Motor neuron (in vitro differentiated cells): ENCODE measurements around the gene BCL11B. TPM values are rescaled to one million over a fixed set of nuclear protein-coding genes. Genes with fewer than 3 reads are reported as not detected.
A peak's percentile ranks its signal among the peaks of the same experiment; 100 is the strongest.

Source experiments
- ATAC-seq, 8 experiments: fragments of 200-7000 bp; cut with Tn5 transposase; replicated peaks in 6 of 8; 2 replicates each; pipeline ENCODE4 v1.8.0; 2021; ENCODE audit warnings: mild to moderate bottlenecking in 8 of 8, moderate library complexity in 8 of 8
- H3K27ac ChIP-seq, 2 donors: fragments of 250-450 bp; sonication (Bioruptor Pico); 2 replicates each; pipeline ENCODE4 v1.9.0; 2021; ENCODE audit warnings: antibody characterized with exemption in 2 of 2, mild to moderate bottlenecking in 2 of 2, moderate library complexity in 1 of 2
- H3K4me1 ChIP-seq, 2 donors: fragments of 250-450 bp; sonication (Bioruptor Pico); replicated peaks in 1 of 2; 2 replicates each; pipeline ENCODE4 v1.6.1; 2021; ENCODE audit warnings: antibody characterized with exemption in 2 of 2, mild to moderate bottlenecking in 2 of 2, moderate library complexity in 1 of 2
- H3K4me3 ChIP-seq, 5 donors: fragments of 250-450 bp; sonication (Bioruptor Pico); 2 replicates each; pipeline ENCODE4 v1.9.0; 2021; ENCODE audit warnings: antibody characterized with exemption in 5 of 5, mild to moderate bottlenecking in 5 of 5, moderate library complexity in 4 of 5
- WGBS, 10 experiments: fragments of 450-650 bp; shearing (Covaris generic); methylation state at CpG; one replicate each; pipeline ENCODE4 v1.0.0; 2022; 5-methylcytosine and 5-hydroxymethylcytosine counted together
- in situ Hi-C, 9 experiments: fragments of 400-800 bp; cut with MboI; loops; one replicate each; pipeline ENCODE4 v1.15.0; 2021; ENCODE audit warnings: low sequenced_read_pairs in 9 of 9, low pct_unique_long_range_greater_than_20kb in 2 of 9; ENCODE audit not compliant: unreplicated experiment in 9 of 9
- total RNA-seq, 8 experiments: library from RNA; unstranded; fragments of 300-600 nt; gene quantifications; 2 replicates each; pipeline versions ENCODE4 v1.2.3 to v1.2.4, GENCODE V29; 2022

BCL11B gene
- total RNA-seq, 8 experiments from 2014 or later = 0.04 to 3.0 (median 0.16) TPM

DNA sequence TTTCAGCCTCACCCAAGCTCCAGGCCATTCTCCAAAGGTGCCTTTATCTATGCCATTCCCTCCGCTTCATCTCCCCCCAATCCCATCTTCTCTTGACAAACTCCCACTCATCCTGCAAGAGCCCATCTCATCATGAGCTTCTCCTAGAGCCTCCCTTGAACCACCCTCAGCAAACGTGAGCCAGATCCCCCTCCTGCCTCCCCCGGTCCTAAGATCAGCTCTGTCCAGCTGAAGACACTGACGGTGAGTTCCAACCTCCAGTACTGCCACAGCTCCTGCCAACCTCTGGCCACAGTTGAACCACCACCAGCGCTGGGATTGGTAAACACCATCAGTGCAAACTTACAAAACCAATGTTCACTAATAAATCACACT, 124.6 kb downstream of the BCL11B start:
- Histone ChIP-seq H3K4me3 (no peak overlapping the region), H3K4me1 (peaks cover 4 to 7% of the 10 kb centered on the region in 2 donors), H3K27ac (no peak overlapping the region)
- 0 to 100% (median 83%) methylated on average over 1 to 4 of the region's 5 CpGs; no CpG with 5 or more reads in 3 of the 10 experiments for WGBS, 10 experiments
- no peak for ATAC-seq
- in situ Hi-C loops = no loop called here

- Histone ChIP-seq H3K27ac (no peak overlapping the region), H3K4me1 (peaks cover 4 to 7% of the 10 kb centered on the region in 2 donors), H3K4me3 (no peak overlapping the region)
- WGBS, 10 experiments = 44 to 92% (median 73%) methylated on average over 4 to 24 of the region's 27 CpGs; no CpG with 5 or more reads in 1 of the 10 experiments
- no peak for ATAC-seq
- in situ Hi-C loops = no loop called here
These were observed 125.2 kb downstream of the BCL11B start for GRCh38 chr14:99146616-99147365.

DNA sequence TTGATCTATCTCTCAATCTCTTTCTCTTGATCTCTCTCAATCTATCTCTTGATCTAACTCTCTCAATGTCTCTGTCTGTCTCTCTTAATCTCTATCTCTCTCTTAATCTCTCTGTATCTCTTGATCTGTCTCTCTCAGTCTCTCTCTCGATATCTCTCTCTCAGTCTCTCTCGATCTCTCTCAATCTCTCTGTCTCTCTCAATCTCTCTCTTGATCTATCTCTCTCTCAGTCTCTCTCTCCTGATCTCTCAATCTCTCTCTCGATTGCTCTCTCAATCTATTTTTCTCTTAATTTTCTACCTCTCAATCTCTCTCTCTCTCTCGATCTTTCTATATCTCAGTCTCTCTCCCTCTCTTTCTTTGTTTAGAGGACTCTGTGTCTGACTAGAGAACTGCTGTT, 126.7 kb downstream of the BCL11B start:
- WGBS, 10 experiments = 55 to 100% (median 87%) methylated on average over 3 to 4 of the region's 4 CpGs
- in situ Hi-C loops = no loop called here
- no peak for ATAC-seq
- H3K27ac ChIP-seq = no peak overlapping the region
- peaks cover 4 to 7% of the 10 kb centered on the region in 2 donors for H3K4me1 ChIP-seq
- H3K4me3 ChIP-seq = no peak overlapping the region

DNA sequence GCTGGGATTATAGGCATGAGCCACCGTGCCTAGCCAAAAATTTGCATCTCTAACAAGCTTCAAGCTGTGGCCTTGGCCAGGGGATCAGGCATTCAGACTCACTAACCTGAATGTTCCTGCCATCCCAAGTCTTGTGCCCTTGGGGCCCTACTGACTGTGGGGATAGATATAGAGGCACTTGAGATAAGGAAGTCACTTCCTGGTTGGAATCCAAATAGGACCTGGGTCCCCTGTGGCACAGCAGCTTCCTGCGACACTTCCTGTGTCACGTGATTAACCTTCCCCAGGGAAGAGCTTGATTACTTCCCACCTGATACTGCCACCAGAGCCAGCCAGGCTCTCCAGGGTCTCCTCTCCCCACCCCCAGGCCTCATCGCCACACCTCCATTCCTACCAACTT, 128.2 kb downstream of the BCL11B start:
- in situ Hi-C loops = no loop called here
- Histone ChIP-seq H3K4me1 (peaks cover 4 to 7% of the 10 kb centered on the region in 2 donors), H3K27ac (no peak overlapping the region), H3K4me3 (no peak overlapping the region)
- WGBS, 10 experiments = 82 to 100% (median 92%) methylated on average over 1 to 4 of the region's 4 CpGs; no CpG with 5 or more reads in 5 of the 10 experiments
- no peak for ATAC-seq

GRCh38 chr14:99143126-99143525, 128.9 kb downstream of the BCL11B start:
- no peak overlapping the region for H3K4me3 ChIP-seq
- no peak for ATAC-seq
- 0 to 79% (median 60%) methylated on average over 1 to 2 of the region's 2 CpGs; no CpG with 5 or more reads in 3 of the 10 experiments for WGBS, 10 experiments
- in situ Hi-C loops = no loop called here
- H3K4me1 ChIP-seq = peaks cover 4 to 7% of the 10 kb centered on the region in 2 donors
- H3K27ac ChIP-seq = no peak overlapping the region

GRCh38 chr14:99141236-99141635, 130.8 kb downstream of the BCL11B start:
- no peak for ATAC-seq
- peaks cover 2 to 10% of the 10 kb centered on the region in 2 donors for H3K4me1 ChIP-seq
- WGBS, 10 experiments = 25 to 85% (median 80%) methylated on average over 2 to 5 of the region's 7 CpGs; no CpG with 5 or more reads in 5 of the 10 experiments
- no peak overlapping the region for H3K27ac ChIP-seq
- no peak overlapping the region for H3K4me3 ChIP-seq
- in situ Hi-C loops = no loop called here

DNA sequence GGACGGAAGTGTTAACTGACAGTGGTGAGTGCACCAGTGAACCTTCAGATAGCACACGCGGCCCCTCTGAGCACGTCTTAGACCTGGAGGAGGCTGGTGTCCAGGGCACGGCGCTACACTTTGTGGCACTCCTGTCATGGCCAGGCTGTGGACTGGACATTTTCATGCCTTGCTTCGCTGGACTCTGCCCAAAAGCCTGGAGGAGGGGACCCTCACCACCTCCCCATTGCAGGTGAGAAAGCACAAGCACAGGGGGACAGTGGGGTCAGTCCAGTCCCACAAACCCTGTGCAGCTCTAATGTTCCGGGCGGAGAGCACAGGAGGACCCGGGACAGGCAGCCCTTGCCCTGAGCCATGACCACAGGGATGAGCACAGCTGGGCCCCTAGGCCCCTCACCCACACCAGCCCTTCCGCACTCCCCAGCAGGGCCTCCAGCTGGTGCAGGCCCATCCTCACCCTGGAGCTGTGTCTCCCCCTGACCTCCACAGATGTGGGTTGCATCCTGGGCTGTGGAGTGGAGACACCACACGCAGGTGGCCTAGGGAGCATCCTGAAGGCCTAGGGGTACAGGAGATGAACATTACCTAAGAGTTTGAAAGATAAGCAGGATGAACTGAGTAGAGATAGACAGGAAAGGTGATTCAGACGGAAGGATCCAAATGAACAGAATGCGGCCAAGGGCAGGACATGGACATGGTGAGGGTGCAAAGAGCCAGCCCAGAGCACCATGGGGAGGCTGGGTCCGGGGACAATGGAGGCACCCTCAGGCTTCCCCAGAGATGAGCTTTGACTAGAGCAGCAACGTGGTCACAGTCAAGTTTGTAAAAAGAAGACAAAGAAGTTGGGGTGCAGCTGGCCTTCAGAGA, 132.8 kb downstream of the BCL11B start:
- peaks cover 5 to 10% of the 10 kb centered on the region in 2 donors for H3K4me1 ChIP-seq
- in situ Hi-C loops = no loop called here

GRCh38 chr14:99137913-99138571, 134.0 kb downstream of the BCL11B start:
- Histone ChIP-seq H3K27ac (no peak overlapping the region), H3K4me1 (peaks cover 12 to 17% of the 10 kb centered on the region in 2 donors), H3K4me3 (no peak overlapping the region)
- 20 to 100% (median 87%) methylated on average over 1 to 7 of the region's 8 CpGs; no CpG with 5 or more reads in 3 of the 10 experiments for WGBS, 10 experiments
- peak in 1 of 8 experiments; percentile 60 for ATAC-seq
- in situ Hi-C loops = no loop called here

More for the DNA sequence above, 132.8 kb downstream of the BCL11B start:
- 30 to 100% (median 60%) methylated on average over 1 to 10 of the region's 16 CpGs; no CpG with 5 or more reads in 4 of the 10 experiments for WGBS, 10 experiments
- H3K27ac ChIP-seq = no peak overlapping the region
- no peak for ATAC-seq
- no peak overlapping the region for H3K4me3 ChIP-seq

DNA sequence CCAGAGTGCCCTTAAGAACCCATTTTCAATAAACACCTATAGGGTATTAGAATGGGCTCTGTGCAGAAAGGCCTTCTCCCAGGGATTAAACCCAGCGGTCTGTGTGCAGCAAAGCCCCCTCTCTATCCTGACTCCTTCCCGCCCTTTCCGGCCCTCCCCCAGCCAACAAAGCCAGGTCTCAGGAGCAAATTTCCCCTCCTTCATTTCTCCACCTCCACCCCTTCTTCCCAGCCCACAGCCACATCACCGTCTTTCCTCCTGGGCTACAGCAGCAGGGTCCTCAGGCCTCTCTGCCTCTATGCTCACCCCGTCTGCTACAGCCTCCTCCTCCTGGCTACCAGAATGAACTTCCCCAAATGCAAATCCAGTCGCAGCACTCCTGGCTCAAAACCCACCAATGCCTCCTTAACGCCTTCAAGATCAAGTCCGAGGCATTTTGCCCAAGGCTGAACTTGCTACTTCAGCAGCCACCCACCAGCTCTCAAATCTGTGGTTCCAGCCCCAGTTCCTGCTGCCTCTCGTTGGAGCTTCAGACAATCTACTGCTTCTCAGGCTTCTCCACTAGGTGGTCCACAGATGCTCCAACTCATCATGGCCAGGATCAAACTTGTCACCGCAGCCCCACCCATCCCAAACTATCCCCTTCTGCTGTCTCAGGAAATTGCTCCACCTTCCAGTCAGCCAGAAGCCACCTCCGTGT, 134.8 kb downstream of the BCL11B start:
- ATAC-seq = no peak
- 0 to 100% (median 90%) methylated on average over 1 to 4 of the region's 11 CpGs; no CpG with 5 or more reads in 3 of the 10 experiments for WGBS, 10 experiments

GRCh38 chr14:99136401-99136800, 135.6 kb downstream of the BCL11B start:
- in situ Hi-C loops = no loop called here
- ATAC-seq = peak in 1 of 8 experiments; percentile 9
- no peak overlapping the region for H3K27ac ChIP-seq
- H3K4me3 ChIP-seq = no peak overlapping the region
- H3K4me1 ChIP-seq = peaks cover 17 to 22% of the 10 kb centered on the region in 2 donors
- WGBS, 10 experiments = 57 to 100% (median 77%) methylated on average over 1 to 6 of the region's 7 CpGs; no CpG with 5 or more reads in 1 of the 10 experiments

More for the DNA sequence above, 134.8 kb downstream of the BCL11B start:
- H3K4me3 ChIP-seq = no peak overlapping the region
- H3K4me1 ChIP-seq = peaks cover 17 to 22% of the 10 kb centered on the region in 2 donors
- in situ Hi-C loops = no loop called here
- H3K27ac ChIP-seq = no peak overlapping the region

GRCh38 chr14:99136047-99136400, 136.0 kb downstream of the BCL11B start:
- 40 to 87% methylated on average over 1 to 3 of the region's 5 CpGs; no CpG with 5 or more reads in 8 of the 10 experiments for WGBS, 10 experiments
- H3K4me1 ChIP-seq = peaks cover 17 to 22% of the 10 kb centered on the region in 2 donors
- ATAC-seq = no peak
- H3K4me3 ChIP-seq = no peak overlapping the region
- in situ Hi-C loops = no loop called here
- no peak overlapping the region for H3K27ac ChIP-seq

GRCh38 chr14:99134516-99135046, 137.4 kb downstream of the BCL11B start:
- Histone ChIP-seq H3K4me1 (peaks cover 17 to 22% of the 10 kb centered on the region in 2 donors), H3K4me3 (no peak overlapping the region), H3K27ac (no peak overlapping the region)
- 20 to 100% (median 80%) methylated on average over 1 to 4 of the region's 8 CpGs; no CpG with 5 or more reads in 2 of the 10 experiments for WGBS, 10 experiments
- no peak for ATAC-seq
- in situ Hi-C loops = no loop called here
